B cell (primary cell): ENCODE data around the gene MRPL33. TPM values are rescaled to one million over a fixed set of nuclear protein-coding genes. Genes with fewer than 3 reads are reported as not detected.

Source experiments
- ATAC-seq: fragments of 200-7000 bp; cut with Tn5 transposase; one replicate; pipeline ENCODE4 v1.10.0; 2021; ENCODE audit warnings: low read depth, mild to moderate bottlenecking, moderate number of reproducible peaks, moderate library complexity
- CTCF ChIA-PET: fragments of 350-600 bp; sonication (Branson Sonifier 250); formaldehyde crosslinking; loops from one replicate; lab custom pipeline; 2021; ENCODE audit warnings: antibody characterized with exemption, inconsistent platforms; lab: Charles Lee
- POLR2A ChIA-PET: fragments of 350-600 bp; sonication (Branson Sonifier 250); formaldehyde crosslinking; loops from one replicate; lab custom pipeline; 2021; ENCODE audit warnings: antibody characterized with exemption; lab: Charles Lee
- DNase-seq: peaks from one replicate; pipeline ENCODE4 v3.0.0; 2013
- H2AFZ ChIP-seq: 2 replicates; pipeline ENCODE4 v1.6.1; 2012; ENCODE audit warnings: mild to moderate bottlenecking, low read depth, low read length; ENCODE audit not compliant: insufficient read depth, poor library complexity, severe bottlenecking
- H3K27ac ChIP-seq, 2 donors: 1 replicate in 1 of 2; 2 replicates in 1 of 2; pipeline ENCODE4 v1.5.1; 2012 to 2013; ENCODE audit warnings: low read length in 2 of 2, mild to moderate bottlenecking in 2 of 2, moderate library complexity in 1 of 2
- H3K27me3 ChIP-seq, 4 experiments: fragments of 200-600 bp in 1 of 4; sonication (generic) in 1 of 4; replicated peaks in 1 of 4; 1 replicate in 2 of 4; 2 replicates in 2 of 4; pipeline versions ENCODE4 v1.6.1 to v1.7.0; 2013 to 2016; ENCODE audit warnings: low read length in 3 of 4, mild to moderate bottlenecking in 2 of 4, mixed read lengths in 1 of 4, moderate library complexity in 1 of 4; ENCODE audit not compliant: insufficient read depth in 4 of 4, control insufficient read depth in 3 of 4; ENCODE audit errors: control extremely low read depth in 1 of 4
- H3K36me3 ChIP-seq, 2 experiments: replicated peaks in 1 of 2; 1 replicate in 1 of 2; 2 replicates in 1 of 2; pipeline versions ENCODE4 v1.6.1 to v1.7.1; 2013; ENCODE audit warnings: low read length in 1 of 2; ENCODE audit not compliant: insufficient read depth in 2 of 2, control insufficient read depth in 1 of 2; ENCODE audit errors: control extremely low read depth in 1 of 2, extremely low read depth in 1 of 2
- H3K4me1 ChIP-seq, 2 donors: fragments of 200-600 bp in 1 of 2; sonication (generic) in 1 of 2; 1 replicate in 1 of 2; 2 replicates in 1 of 2; pipeline versions ENCODE4 v1.5.1 to v1.6.1; 2013 to 2017; ENCODE audit warnings: low read length in 2 of 2; ENCODE audit not compliant: control insufficient read depth in 2 of 2, insufficient read depth in 2 of 2
- H3K4me2 ChIP-seq: replicated peaks from 2 replicates; pipeline ENCODE3; 2012; ENCODE audit warnings: mild to moderate bottlenecking, low read depth, low read length; ENCODE audit not compliant: poor library complexity, severe bottlenecking
- H3K4me3 ChIP-seq, 5 experiments: fragments of 200-600 bp in 1 of 5; sonication (generic) in 1 of 5; 1 replicate in 3 of 5; 2 replicates in 2 of 5; pipeline versions ENCODE4 v1.5.1 to v1.7.0; 2011 to 2016; ENCODE audit warnings: low read length in 4 of 5, mild to moderate bottlenecking in 4 of 5, low read depth in 2 of 5, control low read depth in 1 of 5, moderate library complexity in 1 of 5; ENCODE audit not compliant: insufficient read depth in 1 of 5; ENCODE audit errors: control extremely low read depth in 1 of 5, extremely low read depth in 1 of 5
- H3K79me2 ChIP-seq: fragments of 200-600 bp; sonication (generic); one replicate; pipeline ENCODE4 v1.6.0; 2016; ENCODE audit warnings: low read length; ENCODE audit not compliant: control insufficient read depth, insufficient read depth
- H3K9ac ChIP-seq: fragments of 200-600 bp; sonication (generic); 2 replicates; pipeline ENCODE4 v1.6.1; 2017; ENCODE audit warnings: mild to moderate bottlenecking, low read length, moderate library complexity
- H3K9me3 ChIP-seq, 3 donors: one replicate each; pipeline versions ENCODE4 v1.6.1 to v1.7.1; 2013; ENCODE audit warnings: low read length in 2 of 3; ENCODE audit not compliant: control insufficient read depth in 2 of 3, insufficient read depth in 1 of 3; ENCODE audit errors: control extremely low read depth in 1 of 3
- H4K20me1 ChIP-seq: 2 replicates; pipeline ENCODE4 v1.6.0; 2012; ENCODE audit warnings: mild to moderate bottlenecking, low read length; ENCODE audit not compliant: insufficient read depth, control insufficient read depth, poor library complexity, severe bottlenecking
- H3K27ac Mint-ChIP-seq: one replicate; pipeline ENCODE4 v1.8.0; 2021; ENCODE audit warnings: mixed read lengths
- H3K27me3 Mint-ChIP-seq: one replicate; pipeline ENCODE4 v1.8.0; 2021; ENCODE audit warnings: mixed read lengths
- H3K4me1 Mint-ChIP-seq: one replicate; pipeline ENCODE4 v1.8.0; 2021; ENCODE audit warnings: mixed read lengths
- H3K4me3 Mint-ChIP-seq: one replicate; pipeline ENCODE4 v1.8.0; 2021; ENCODE audit warnings: mixed read lengths
- H3K9me3 Mint-ChIP-seq: one replicate; pipeline ENCODE4 v1.8.0; 2022; ENCODE audit warnings: mixed read lengths; ENCODE audit not compliant: insufficient read depth
- EZH2 ChIP-seq: IDR thresholded peaks from 2 replicates; pipeline ENCODE4 v1.6.1; 2012; ENCODE audit warnings: borderline replicate concordance, low read depth, mild to moderate bottlenecking, moderate library complexity, low read length; ENCODE audit not compliant: insufficient read depth, poor library complexity, severe bottlenecking
- WGBS: methylation state at CpG from one replicate; pipeline ENCODE4 v1.1.5; 2013; ENCODE audit warnings: missing lambda C conversion rate; ENCODE audit not compliant: insufficient coverage; 5-methylcytosine and 5-hydroxymethylcytosine counted together
- intact Hi-C: fragments of 100-400 bp; cut with micrococcal nuclease; formaldehyde crosslinking; loops from one replicate; pipeline ENCODE4 v1.10.0; 2022
- polyA plus RNA-seq: library from polyadenylated mRNA; depleted of rRNA; stranded (reverse); fragments of >200 nt; gene quantifications from 2 replicates; pipeline ENCODE4 v1.2.3, GENCODE V29; 2012
- total RNA-seq, 2 donors: library from RNA; stranded (reverse); fragments of 120-200 nt in 1 of 2; gene quantifications; 1 replicate in 1 of 2; 2 replicates in 1 of 2; pipeline versions ENCODE4 v1.2.3 to v1.2.4, GENCODE V29; 2013 to 2022
- TF ChIP-seq, protein P1 (sequence below): fragments of 200-600 bp; IDR thresholded peaks from one replicate; pipeline ENCODE4 v1.8.0; 2022; ENCODE audit warnings: antibody characterized with exemption, mild to moderate bottlenecking

Gene MRPL33
- total and polyA plus RNA-seq, 2 donors (not counting 1 experiment from before 2014, with no cell fraction given) = 14.4 to 26.5 TPM

DNA sequence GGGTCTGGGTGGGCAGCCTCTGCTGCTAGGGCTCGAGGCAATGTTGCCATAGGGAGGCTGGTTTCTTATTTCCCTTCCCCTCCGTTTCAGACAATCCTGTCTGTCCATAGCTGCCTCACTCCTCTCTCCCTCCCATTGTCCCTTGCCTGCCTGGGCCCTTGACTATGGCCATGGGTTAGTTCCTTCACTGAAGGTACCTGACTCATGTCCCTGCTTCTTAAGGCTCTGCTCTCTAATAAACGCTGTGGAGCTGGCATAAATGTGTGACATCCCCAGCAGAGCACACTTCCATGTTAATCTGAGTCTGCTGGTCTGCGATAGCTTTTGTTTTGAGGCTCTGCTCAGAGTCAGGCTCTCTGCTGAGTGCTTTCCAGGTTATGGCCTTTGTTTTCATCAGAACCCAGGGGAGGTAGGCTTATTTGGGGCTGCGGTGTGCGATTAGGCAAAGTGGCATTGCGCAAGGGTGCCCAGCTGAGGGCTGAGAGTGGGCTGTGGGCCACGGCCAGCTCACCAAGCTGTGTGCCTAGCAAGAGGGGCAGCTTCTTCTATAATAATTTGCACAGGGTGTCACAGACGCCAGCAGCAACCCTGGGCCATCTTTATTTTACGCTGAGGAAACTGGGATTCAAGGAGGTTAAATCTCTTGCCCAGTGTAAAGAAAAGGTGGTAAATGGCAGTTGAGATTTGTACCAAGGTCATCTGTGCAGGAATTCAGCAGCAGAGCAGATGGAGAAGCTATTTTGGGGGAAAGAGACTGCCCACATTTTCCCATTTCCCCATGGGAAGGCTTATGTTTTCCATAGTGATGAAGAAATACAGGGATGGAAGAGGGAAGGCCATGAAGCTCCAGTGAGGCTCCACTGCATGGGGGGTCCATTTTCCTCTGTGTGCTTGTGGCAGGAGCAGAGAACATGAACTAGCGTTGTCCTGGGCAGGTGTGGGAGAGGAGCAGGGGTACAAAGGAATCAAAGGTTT lies 25.6 kb downstream of the MRPL33 start:
- WGBS = 88% methylated on average over 10 of the region's 11 CpGs
- no peaks in the 10 kb centered on the region for H3K9me3 ChIP-seq
- Mint-ChIP-seq H3K4me3 (no peak overlapping the region), H3K27me3 (no peaks in the 10 kb centered on the region), H3K27ac (no peak overlapping the region), H3K4me1 (no peaks in the 10 kb centered on the region), H3K9me3 (no peaks in the 10 kb centered on the region)
- ATAC-seq (no peak), DNase-seq (no peak)
- intact Hi-C loops = no loop called here
- no peak overlapping the region for H3K27ac ChIP-seq
- H2AFZ ChIP-seq = no peak overlapping the region
- no peaks in the 10 kb centered on the region for H3K79me2 ChIP-seq
- ChIA-PET POLR2A (interaction anchor here (0.7 kb wide), 1 partner anchor 198 kb away, joined by 5 read pairs; no protein-coding TSS in a partner anchor), CTCF (no interaction called here)
- no peaks in the 10 kb centered on the region for H3K4me1 ChIP-seq
- H3K27me3 ChIP-seq = no peaks in the 10 kb centered on the region
- no peaks in the 10 kb centered on the region for H4K20me1 ChIP-seq
- no peak overlapping the region for H3K4me3 ChIP-seq
- H3K4me2 ChIP-seq = no peak overlapping the region
- TF ChIP-seq, protein P1, sequence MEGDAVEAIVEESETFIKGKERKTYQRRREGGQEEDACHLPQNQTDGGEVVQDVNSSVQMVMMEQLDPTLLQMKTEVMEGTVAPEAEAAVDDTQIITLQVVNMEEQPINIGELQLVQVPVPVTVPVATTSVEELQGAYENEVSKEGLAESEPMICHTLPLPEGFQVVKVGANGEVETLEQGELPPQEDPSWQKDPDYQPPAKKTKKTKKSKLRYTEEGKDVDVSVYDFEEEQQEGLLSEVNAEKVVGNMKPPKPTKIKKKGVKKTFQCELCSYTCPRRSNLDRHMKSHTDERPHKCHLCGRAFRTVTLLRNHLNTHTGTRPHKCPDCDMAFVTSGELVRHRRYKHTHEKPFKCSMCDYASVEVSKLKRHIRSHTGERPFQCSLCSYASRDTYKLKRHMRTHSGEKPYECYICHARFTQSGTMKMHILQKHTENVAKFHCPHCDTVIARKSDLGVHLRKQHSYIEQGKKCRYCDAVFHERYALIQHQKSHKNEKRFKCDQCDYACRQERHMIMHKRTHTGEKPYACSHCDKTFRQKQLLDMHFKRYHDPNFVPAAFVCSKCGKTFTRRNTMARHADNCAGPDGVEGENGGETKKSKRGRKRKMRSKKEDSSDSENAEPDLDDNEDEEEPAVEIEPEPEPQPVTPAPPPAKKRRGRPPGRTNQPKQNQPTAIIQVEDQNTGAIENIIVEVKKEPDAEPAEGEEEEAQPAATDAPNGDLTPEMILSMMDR = no peak
- no peak for TF ChIP-seq EZH2
- no peaks in the 10 kb centered on the region for H3K36me3 ChIP-seq
- H3K9ac ChIP-seq = no peak overlapping the region

DNA sequence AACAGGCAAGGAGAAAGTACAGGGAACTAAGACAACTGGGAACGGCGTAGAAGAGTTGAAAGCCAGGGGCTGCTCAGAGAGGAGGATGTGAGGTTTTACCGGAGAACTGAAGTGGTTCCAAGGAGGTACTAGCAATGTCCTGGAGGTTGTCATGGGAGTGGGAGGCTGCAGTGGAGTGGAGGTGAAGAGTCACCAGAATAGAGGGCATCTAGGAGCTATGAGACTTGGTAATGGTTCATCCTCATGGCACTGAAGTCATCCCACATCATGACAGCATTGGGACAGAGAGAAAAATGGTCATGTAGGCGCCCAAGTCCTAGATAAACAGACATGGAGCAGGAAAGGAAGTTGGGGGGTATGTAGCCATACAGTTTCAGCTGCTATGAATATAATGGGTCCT lies 26.3 kb downstream of the MRPL33 start:
- H3K27ac ChIP-seq = no peak overlapping the region
- H3K27me3 ChIP-seq = no peaks in the 10 kb centered on the region
- H3K27me3 Mint-ChIP-seq = no peaks in the 10 kb centered on the region
- H2AFZ ChIP-seq = no peak overlapping the region
- no peaks in the 10 kb centered on the region for H4K20me1 ChIP-seq
- H3K36me3 ChIP-seq = no peaks in the 10 kb centered on the region
- CTCF ChIA-PET = no interaction called here
- no peaks in the 10 kb centered on the region for H3K4me1 ChIP-seq
- DNase-seq = no peak
- no peak for ATAC-seq
- POLR2A ChIA-PET = no interaction called here
- no peak overlapping the region for H3K4me3 Mint-ChIP-seq
- no peaks in the 10 kb centered on the region for H3K9me3 ChIP-seq
- H3K27ac Mint-ChIP-seq = no peak overlapping the region
- H3K9me3 Mint-ChIP-seq = no peaks in the 10 kb centered on the region
- H3K79me2 ChIP-seq = no peaks in the 10 kb centered on the region
- H3K9ac ChIP-seq = no peak overlapping the region
- 100% methylated on average over 3 of the region's 4 CpGs for WGBS
- H3K4me2 ChIP-seq = no peak overlapping the region
- TF ChIP-seq, protein P1 = no peak
- no peak for TF ChIP-seq EZH2
- intact Hi-C loops = no loop called here
- H3K4me1 Mint-ChIP-seq = no peaks in the 10 kb centered on the region
- no peak overlapping the region for H3K4me3 ChIP-seq
